Stimulated activated CD4-positive, alpha-beta T cell treated with anti-CD3 and anti-CD28 coated beads, TNF-alpha, amount 100 ng/mL, for 48 hours (primary cell): ENCODE results near the gene FAN1.
A peak's percentile ranks its signal among the peaks of the same experiment; 100 is the strongest.

Source experiments
- DNase-seq, 3 donors: peaks; one replicate each; pipeline ENCODE4 v3.0.0-alpha.2; 2020; ENCODE audit warnings: low read depth in 3 of 3

FAN1 gene

GRCh38 chr15:30956216-30957124, 52.8 kb downstream of the FAN1 start:
- DNase-seq, result no peak

- no peak for DNase-seq
Measured at GRCh38 chr15:30958219-30958618, 54.5 kb downstream of the FAN1 start.

GRCh38 chr15:30962079-30962478, 58.4 kb downstream of the FAN1 start:
- no peak for DNase-seq

- no peak for DNase-seq
Measured at GRCh38 chr15:30962659-30963058, 58.9 kb downstream of the FAN1 start.

- DNase-seq, result no peak
Measured at GRCh38 chr15:30963681-30964080, 60.0 kb downstream of the FAN1 start.

GRCh38 chr15:30969724-30970123, 66.0 kb downstream of the FAN1 start:
- no peak for DNase-seq

GRCh38 chr15:30973379-30973778, 69.7 kb downstream of the FAN1 start:
- DNase-seq, result no peak

- DNase-seq, result no peak
Measured at GRCh38 chr15:30974112-30974511, 70.4 kb downstream of the FAN1 start.

GRCh38 chr15:30978328-30978727, 74.6 kb downstream of the FAN1 start:
- no peak for DNase-seq

- no peak for DNase-seq
Measured at GRCh38 chr15:30979457-30979856, 75.7 kb downstream of the FAN1 start.

GRCh38 chr15:30984118-30984517, 80.4 kb downstream of the FAN1 start:
- no peak for DNase-seq

- no peak for DNase-seq
Measured at GRCh38 chr15:30984542-30984941, 80.8 kb downstream of the FAN1 start.

GRCh38 chr15:30985081-30985531, 81.4 kb downstream of the FAN1 start:
- DNase-seq, result no peak

GRCh38 chr15:30990036-30990435, 86.3 kb downstream of the FAN1 start:
- DNase-seq, result no peak

- no peak for DNase-seq
Measured at GRCh38 chr15:30990446-30991254, 86.9 kb downstream of the FAN1 start.

GRCh38 chr15:30991255-30992235, 87.8 kb downstream of the FAN1 start, which contains the start of gene MTMR10:
Gene MTMR10, minus strand, starts transcription at chr15:30991628. Its CDS starts 122 bp downstream, at chr15:30991506.
- peak; percentile 32 to 62 (median 49) for DNase-seq

- no peak for DNase-seq
Measured at GRCh38 chr15:30992249-30992864, 88.6 kb downstream of the FAN1 start.
